MM.1S (cell line): ENCODE data around the gene ITSN1.

Experiments used
- EZH2phosphoT487 ChIP-seq: fragments of 300-600 bp; sonication (generic); IDR thresholded peaks from 2 replicates; pipeline ENCODE4 v1.6.1; 2018; ENCODE audit warnings: antibody characterized with exemption, low read length
- TF ChIP-seq, protein P1 (sequence below): fragments of 300-600 bp; sonication (generic); IDR thresholded peaks from 2 replicates; pipeline ENCODE4 v1.5.1; 2016; ENCODE audit warnings: antibody characterized with exemption, low read length, mixed read lengths

DNA sequence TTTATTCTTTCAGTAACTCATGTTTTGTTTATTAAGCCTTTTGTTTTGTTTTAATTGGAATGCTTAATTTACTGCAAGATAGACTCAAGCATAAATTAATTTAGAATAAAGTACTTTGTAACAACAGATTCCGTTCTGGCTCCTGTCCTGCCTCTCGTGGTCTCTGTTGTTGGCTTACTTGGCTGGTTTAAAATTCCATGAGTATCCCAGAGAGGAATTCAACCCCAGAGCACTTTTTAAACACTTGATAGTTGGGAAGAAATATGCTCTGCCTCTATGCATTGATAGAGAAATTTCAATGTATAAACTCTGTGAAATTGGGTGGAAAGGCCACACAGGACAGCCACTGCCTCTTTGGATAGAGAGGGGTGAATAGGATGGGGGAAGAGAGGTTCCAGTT, 183.6 kb downstream of the ITSN1 start:
- TF ChIP-seq, protein P1, sequence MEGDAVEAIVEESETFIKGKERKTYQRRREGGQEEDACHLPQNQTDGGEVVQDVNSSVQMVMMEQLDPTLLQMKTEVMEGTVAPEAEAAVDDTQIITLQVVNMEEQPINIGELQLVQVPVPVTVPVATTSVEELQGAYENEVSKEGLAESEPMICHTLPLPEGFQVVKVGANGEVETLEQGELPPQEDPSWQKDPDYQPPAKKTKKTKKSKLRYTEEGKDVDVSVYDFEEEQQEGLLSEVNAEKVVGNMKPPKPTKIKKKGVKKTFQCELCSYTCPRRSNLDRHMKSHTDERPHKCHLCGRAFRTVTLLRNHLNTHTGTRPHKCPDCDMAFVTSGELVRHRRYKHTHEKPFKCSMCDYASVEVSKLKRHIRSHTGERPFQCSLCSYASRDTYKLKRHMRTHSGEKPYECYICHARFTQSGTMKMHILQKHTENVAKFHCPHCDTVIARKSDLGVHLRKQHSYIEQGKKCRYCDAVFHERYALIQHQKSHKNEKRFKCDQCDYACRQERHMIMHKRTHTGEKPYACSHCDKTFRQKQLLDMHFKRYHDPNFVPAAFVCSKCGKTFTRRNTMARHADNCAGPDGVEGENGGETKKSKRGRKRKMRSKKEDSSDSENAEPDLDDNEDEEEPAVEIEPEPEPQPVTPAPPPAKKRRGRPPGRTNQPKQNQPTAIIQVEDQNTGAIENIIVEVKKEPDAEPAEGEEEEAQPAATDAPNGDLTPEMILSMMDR = no peak
- TF ChIP-seq EZH2phosphoT487 = no peak
